ENCODE data around the gene PML. TPM values are rescaled to one million over a fixed set of nuclear protein-coding genes. Genes with fewer than 3 reads are reported as not detected.

PML gene
- total and polyA plus RNA-seq, 4 donors = 8.2 to 15.2 (median 10.8) TPM

- peaks cover 0 to 14% (median 0%) of the 10 kb centered on the region in 4 donors for H3K36me3 ChIP-seq (ENCODE audit: control insufficient read depth in 4 of 4, insufficient read depth in 3 of 4, low read depth in 1 of 4, low read length in 3 of 4)
- 48% methylated on average over 5 of the region's 5 CpGs for WGBS
- peak overlapping the region; percentile 4 to 31 for H3K27ac ChIP-seq (ENCODE audit: low read depth in 1 of 2, low read length in 2 of 2)
- no peak overlapping the region for H3K4me3 ChIP-seq (ENCODE audit: low read depth in 1 of 3, low read length in 3 of 3)
- no peak overlapping the region for H3K9ac ChIP-seq (ENCODE audit: low read depth in 1 of 2, low read length in 2 of 2)
- H3K27me3 ChIP-seq (ENCODE audit: control insufficient read depth in 4 of 4, insufficient read depth in 4 of 4, low read length in 3 of 4) = no peaks in the 10 kb centered on the region
- TF ChIP-seq HNF4A (conservative IDR thresholded peaks at IDR 0.05) (no peak), NR2F2 (IDR thresholded peaks at IDR 0.05) (no peak), HNF4G (IDR thresholded peaks at IDR 0.05) (no peak), GABPA (IDR thresholded peaks at IDR 0.05 in 1 of 2, conservative IDR thresholded peaks at IDR 0.05 in 1 of 2) (no peak), FOXA1 (IDR thresholded peaks at IDR 0.05) (no peak), RAD21 (IDR thresholded peaks at IDR 0.05) (no peak), FOXA2 (IDR thresholded peaks at IDR 0.05) (no peak), EGR1 (IDR thresholded peaks at IDR 0.05; ENCODE audit: low read depth in 2 of 2) (no peak), CTCF (IDR thresholded peaks at IDR 0.05; ENCODE audit: low read depth, low read length, missing input control) (no peak), ATF3 (IDR thresholded peaks at IDR 0.05) (no peak), RXRA (IDR thresholded peaks at IDR 0.05) (no peak), JUND (IDR thresholded peaks at IDR 0.05) (no peak)
- TF ChIP-seq, protein P1, sequence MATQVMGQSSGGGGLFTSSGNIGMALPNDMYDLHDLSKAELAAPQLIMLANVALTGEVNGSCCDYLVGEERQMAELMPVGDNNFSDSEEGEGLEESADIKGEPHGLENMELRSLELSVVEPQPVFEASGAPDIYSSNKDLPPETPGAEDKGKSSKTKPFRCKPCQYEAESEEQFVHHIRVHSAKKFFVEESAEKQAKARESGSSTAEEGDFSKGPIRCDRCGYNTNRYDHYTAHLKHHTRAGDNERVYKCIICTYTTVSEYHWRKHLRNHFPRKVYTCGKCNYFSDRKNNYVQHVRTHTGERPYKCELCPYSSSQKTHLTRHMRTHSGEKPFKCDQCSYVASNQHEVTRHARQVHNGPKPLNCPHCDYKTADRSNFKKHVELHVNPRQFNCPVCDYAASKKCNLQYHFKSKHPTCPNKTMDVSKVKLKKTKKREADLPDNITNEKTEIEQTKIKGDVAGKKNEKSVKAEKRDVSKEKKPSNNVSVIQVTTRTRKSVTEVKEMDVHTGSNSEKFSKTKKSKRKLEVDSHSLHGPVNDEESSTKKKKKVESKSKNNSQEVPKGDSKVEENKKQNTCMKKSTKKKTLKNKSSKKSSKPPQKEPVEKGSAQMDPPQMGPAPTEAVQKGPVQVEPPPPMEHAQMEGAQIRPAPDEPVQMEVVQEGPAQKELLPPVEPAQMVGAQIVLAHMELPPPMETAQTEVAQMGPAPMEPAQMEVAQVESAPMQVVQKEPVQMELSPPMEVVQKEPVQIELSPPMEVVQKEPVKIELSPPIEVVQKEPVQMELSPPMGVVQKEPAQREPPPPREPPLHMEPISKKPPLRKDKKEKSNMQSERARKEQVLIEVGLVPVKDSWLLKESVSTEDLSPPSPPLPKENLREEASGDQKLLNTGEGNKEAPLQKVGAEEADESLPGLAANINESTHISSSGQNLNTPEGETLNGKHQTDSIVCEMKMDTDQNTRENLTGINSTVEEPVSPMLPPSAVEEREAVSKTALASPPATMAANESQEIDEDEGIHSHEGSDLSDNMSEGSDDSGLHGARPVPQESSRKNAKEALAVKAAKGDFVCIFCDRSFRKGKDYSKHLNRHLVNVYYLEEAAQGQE (IDR thresholded peaks at IDR 0.05) = no peak
- TF ChIP-seq, protein P2, sequence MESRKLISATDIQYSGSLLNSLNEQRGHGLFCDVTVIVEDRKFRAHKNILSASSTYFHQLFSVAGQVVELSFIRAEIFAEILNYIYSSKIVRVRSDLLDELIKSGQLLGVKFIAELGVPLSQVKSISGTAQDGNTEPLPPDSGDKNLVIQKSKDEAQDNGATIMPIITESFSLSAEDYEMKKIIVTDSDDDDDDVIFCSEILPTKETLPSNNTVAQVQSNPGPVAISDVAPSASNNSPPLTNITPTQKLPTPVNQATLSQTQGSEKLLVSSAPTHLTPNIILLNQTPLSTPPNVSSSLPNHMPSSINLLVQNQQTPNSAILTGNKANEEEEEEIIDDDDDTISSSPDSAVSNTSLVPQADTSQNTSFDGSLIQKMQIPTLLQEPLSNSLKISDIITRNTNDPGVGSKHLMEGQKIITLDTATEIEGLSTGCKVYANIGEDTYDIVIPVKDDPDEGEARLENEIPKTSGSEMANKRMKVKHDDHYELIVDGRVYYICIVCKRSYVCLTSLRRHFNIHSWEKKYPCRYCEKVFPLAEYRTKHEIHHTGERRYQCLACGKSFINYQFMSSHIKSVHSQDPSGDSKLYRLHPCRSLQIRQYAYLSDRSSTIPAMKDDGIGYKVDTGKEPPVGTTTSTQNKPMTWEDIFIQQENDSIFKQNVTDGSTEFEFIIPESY (IDR thresholded peaks at IDR 0.05) = no peak
- no peak for DNase-seq (ENCODE audit: low spot score)
- peaks cover 0 to 5% (median 4%) of the 10 kb centered on the region in 4 donors for H3K4me1 ChIP-seq (ENCODE audit: control insufficient read depth in 4 of 4, insufficient read depth in 4 of 4, low read length in 3 of 4)
- no peaks in the 10 kb centered on the region for H3K9me3 ChIP-seq (ENCODE audit: control insufficient read depth in 4 of 4, low read length in 3 of 4)
Observed at GRCh38 chr15:73981761-73982221, 12.7 kb upstream of the PML start.

GRCh38 chr15:73982222-73982962 lies 12.1 kb upstream of the PML start:
- WGBS = 71% methylated on average over 8 of the region's 8 CpGs
- peak overlapping the region in 1 of 2 donors; percentile 6 for H3K9ac ChIP-seq (ENCODE audit: low read depth in 1 of 2, low read length in 2 of 2)
- H3K36me3 ChIP-seq (ENCODE audit: control insufficient read depth in 4 of 4, insufficient read depth in 3 of 4, low read depth in 1 of 4, low read length in 3 of 4) = peaks cover 0 to 19% (median 0%) of the 10 kb centered on the region in 4 donors
- H3K4me3 ChIP-seq (ENCODE audit: low read depth in 1 of 3, low read length in 3 of 3) = no peak overlapping the region
- H3K27me3 ChIP-seq (ENCODE audit: control insufficient read depth in 4 of 4, insufficient read depth in 4 of 4, low read length in 3 of 4) = no peaks in the 10 kb centered on the region
- no peaks in the 10 kb centered on the region for H3K9me3 ChIP-seq (ENCODE audit: control insufficient read depth in 4 of 4, low read length in 3 of 4)
- TF ChIP-seq NR2F2 (IDR thresholded peaks at IDR 0.05) (no peak), SP1 (IDR thresholded peaks at IDR 0.05) (peak; percentile 19)
- no peak for DNase-seq (ENCODE audit: low spot score)
- H3K27ac ChIP-seq (ENCODE audit: low read depth in 1 of 2, low read length in 2 of 2) = peak overlapping the region; percentile 4 to 31
- H3K4me1 ChIP-seq (ENCODE audit: control insufficient read depth in 4 of 4, insufficient read depth in 4 of 4, low read length in 3 of 4) = peaks cover 0 to 5% (median 4%) of the 10 kb centered on the region in 4 donors

All from liver (tissue), 9 donors.